KOPT-K1 (cell line): ENCODE measurements around the gene PPHLN1.
"Not testable (repeated sequence)": the region's sequence is repeated elsewhere in the genome, so short reads cannot be mapped to it uniquely, and the experiment has no call there.

Experiments used
- H3K27ac ChIP-seq: fragments of 200-600 bp; sonication (generic); 2 replicates; pipeline ENCODE4 v1.5.1; 2016; ENCODE audit warnings: antibody characterized with exemption, mild to moderate bottlenecking, low read depth, low read length; ENCODE audit not compliant: poor library complexity, severe bottlenecking
- H3K36me3 ChIP-seq: fragments of 200-600 bp; sonication (generic); 2 replicates; pipeline ENCODE4 v1.5.1; 2017; ENCODE audit warnings: antibody characterized with exemption, mild to moderate bottlenecking, low read length, moderate library complexity; ENCODE audit not compliant: insufficient read depth
- H3K9me3 ChIP-seq: fragments of 200-600 bp; sonication (generic); 2 replicates; pipeline ENCODE4 v1.5.1; 2017; ENCODE audit warnings: antibody characterized with exemption, low read length, mild to moderate bottlenecking; ENCODE audit not compliant: insufficient read depth, poor library complexity, severe bottlenecking

PPHLN1 gene

GRCh38 chr12:42380733-42381132 lies 54.8 kb downstream of the PPHLN1 start:
- Histone ChIP-seq H3K36me3 (peaks cover 75% of the 10 kb centered on the region), H3K9me3 (no peaks in the 10 kb centered on the region), H3K27ac (no peak overlapping the region)

- peaks cover 71% of the 10 kb centered on the region for H3K36me3 ChIP-seq
- no peaks in the 10 kb centered on the region for H3K9me3 ChIP-seq
- H3K27ac ChIP-seq = no peak overlapping the region
Measured at GRCh38 chr12:42382013-42382696, 56.2 kb downstream of the PPHLN1 start.

- Histone ChIP-seq H3K36me3 (peaks cover 91% of the 10 kb centered on the region), H3K9me3 (no peaks in the 10 kb centered on the region), H3K27ac (no peak overlapping the region)
Measured at GRCh38 chr12:42385326-42385841, 59.4 kb downstream of the PPHLN1 start.

- no peak overlapping the region for H3K27ac ChIP-seq
- H3K9me3 ChIP-seq = no peaks in the 10 kb centered on the region
- peaks cover 92% of the 10 kb centered on the region for H3K36me3 ChIP-seq
Measured at GRCh38 chr12:42386308-42386707, 60.3 kb downstream of the PPHLN1 start.

- H3K27ac ChIP-seq, H3K9me3 ChIP-seq: not testable (repeated sequence)
- peaks cover 91% of the 10 kb centered on the region for H3K36me3 ChIP-seq
Measured at GRCh38 chr12:42388086-42388485, 62.1 kb downstream of the PPHLN1 start.

- H3K36me3 ChIP-seq = peaks cover 87% of the 10 kb centered on the region
- no peaks in the 10 kb centered on the region for H3K9me3 ChIP-seq
- no peak overlapping the region for H3K27ac ChIP-seq
Measured at GRCh38 chr12:42394429-42394828, 68.5 kb downstream of the PPHLN1 start.

GRCh38 chr12:42396473-42397259 lies 70.7 kb downstream of the PPHLN1 start:
- Histone ChIP-seq H3K36me3 (peaks cover 88% of the 10 kb centered on the region), H3K9me3 (no peaks in the 10 kb centered on the region), H3K27ac (no peak overlapping the region)

- Histone ChIP-seq H3K36me3 (peaks cover 88% of the 10 kb centered on the region), H3K27ac (no peak overlapping the region), H3K9me3 (no peaks in the 10 kb centered on the region)
Measured at GRCh38 chr12:42402821-42403411, 76.9 kb downstream of the PPHLN1 start.

- H3K36me3 ChIP-seq = peaks cover 47% of the 10 kb centered on the region
- no peak overlapping the region for H3K27ac ChIP-seq
- no peaks in the 10 kb centered on the region for H3K9me3 ChIP-seq
Measured at GRCh38 chr12:42407306-42407705, 81.3 kb downstream of the PPHLN1 start.

- no peak overlapping the region for H3K27ac ChIP-seq
- no peaks in the 10 kb centered on the region for H3K9me3 ChIP-seq
- H3K36me3 ChIP-seq = peaks cover 34% of the 10 kb centered on the region
Measured at GRCh38 chr12:42409471-42409870, 83.5 kb downstream of the PPHLN1 start.

GRCh38 chr12:42410340-42410739 lies 84.4 kb downstream of the PPHLN1 start:
- H3K9me3 ChIP-seq = no peaks in the 10 kb centered on the region
- H3K27ac ChIP-seq = no peak overlapping the region
- peaks cover 30% of the 10 kb centered on the region for H3K36me3 ChIP-seq

GRCh38 chr12:42420395-42420794 lies 94.4 kb downstream of the PPHLN1 start:
- H3K36me3 ChIP-seq = peaks cover 5% of the 10 kb centered on the region; the same call in 1 of the 2 replicates
- H3K9me3 ChIP-seq = no peaks in the 10 kb centered on the region
- no peak overlapping the region for H3K27ac ChIP-seq

- Histone ChIP-seq H3K9me3 (no peaks in the 10 kb centered on the region), H3K36me3 (peaks cover 11% of the 10 kb centered on the region; the same call in 1 of the 2 replicates), H3K27ac (no peak overlapping the region)
Measured at GRCh38 chr12:42421844-42422779, 96.1 kb downstream of the PPHLN1 start.

- no peak overlapping the region for H3K27ac ChIP-seq
- peaks cover 17% of the 10 kb centered on the region; the same call in 1 of the 2 replicates for H3K36me3 ChIP-seq
- H3K9me3 ChIP-seq = no peaks in the 10 kb centered on the region
Measured at GRCh38 chr12:42422785-42423184, 96.8 kb downstream of the PPHLN1 start.
